Loucy (cell line): ENCODE measurements around the gene TMEM191C.
"Not testable (repeated sequence)": the region's sequence is repeated elsewhere in the genome, so short reads cannot be mapped to it uniquely, and the experiment has no call there.

ENCODE experiments used
- CTCF ChIP-seq: fragments of 200-600 bp; sonication (generic); conservative IDR thresholded peaks from 2 replicates; pipeline ENCODE4 v1.5.1; 2014; ENCODE audit warnings: mild to moderate bottlenecking, antibody characterized with exemption, low read length
- EZH2phosphoT487 ChIP-seq: fragments of 200-600 bp; IDR thresholded peaks from 2 replicates; pipeline ENCODE4 v1.6.1; 2018; ENCODE audit warnings: antibody characterized with exemption, mild to moderate bottlenecking, moderate library complexity, borderline replicate concordance

- not testable (repeated sequence) for TF ChIP-seq CTCF, EZH2phosphoT487
These were observed 14.5 kb upstream of the TMEM191C start for GRCh38 chr22:21452666-21453065.
